HG03575 (cell line): ENCODE data around the gene KCNAB3.
"Not testable (repeated sequence)": the region's sequence is repeated elsewhere in the genome, so short reads cannot be mapped to it uniquely, and the experiment has no call there.

ENCODE experiments used
- ATAC-seq: cut with Tn5 transposase; IDR thresholded peaks from one replicate; pipeline ENCODE4 v1.9.1; 2021; ENCODE audit not compliant: unreplicated experiment, insufficient number of reproducible peaks, low FRiP score; ENCODE audit errors: extremely low read depth

The KCNAB3 gene

DNA sequence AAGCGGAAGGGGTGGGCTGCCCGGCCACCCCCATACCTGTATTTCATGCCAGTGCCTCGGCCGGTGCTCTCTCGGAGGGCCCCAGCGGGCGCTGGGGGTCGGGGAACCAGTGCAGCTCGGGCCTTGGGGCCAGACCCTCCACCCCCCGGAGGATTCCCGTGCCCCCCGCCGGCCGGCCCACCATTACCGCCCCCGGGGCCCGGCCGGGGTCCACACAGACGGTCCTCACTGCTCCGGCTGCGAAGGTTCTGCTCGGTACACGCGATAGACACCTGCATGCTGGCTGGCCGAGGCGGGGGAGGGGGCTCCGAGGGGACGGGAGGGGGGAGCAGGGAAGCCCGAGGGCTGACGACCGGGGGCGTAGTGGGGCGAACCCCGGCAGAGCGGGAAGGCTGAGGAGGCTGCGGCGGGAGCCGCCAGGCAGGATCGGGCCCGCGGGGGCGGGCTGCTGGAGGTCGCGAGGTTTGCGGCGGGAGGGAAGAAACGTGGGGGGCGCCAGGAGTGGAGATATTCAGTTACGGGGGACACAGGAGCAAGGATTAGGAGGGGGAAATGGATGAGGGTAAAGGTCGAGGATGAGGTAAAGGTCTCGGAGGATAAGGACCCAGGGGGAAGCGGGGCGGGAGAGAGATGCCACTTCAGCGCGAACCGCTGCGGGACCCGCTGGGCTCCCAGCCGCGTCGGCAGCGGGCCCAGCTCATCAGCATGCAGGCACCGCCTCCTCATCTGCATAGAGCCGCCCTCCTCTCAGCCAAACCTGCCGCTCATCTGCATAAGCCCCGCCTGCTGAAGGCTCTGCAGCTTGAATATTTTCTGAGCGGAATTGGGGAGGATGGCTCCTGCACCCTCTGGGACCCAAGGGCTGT, at the start of gene KCNAB3:
KCNAB3 (minus strand) TSS at position 699 of the 866 bp plus-strand sequence; CDS start at position 278, 421 bp downstream.
- ATAC-seq: no peak

DNA sequence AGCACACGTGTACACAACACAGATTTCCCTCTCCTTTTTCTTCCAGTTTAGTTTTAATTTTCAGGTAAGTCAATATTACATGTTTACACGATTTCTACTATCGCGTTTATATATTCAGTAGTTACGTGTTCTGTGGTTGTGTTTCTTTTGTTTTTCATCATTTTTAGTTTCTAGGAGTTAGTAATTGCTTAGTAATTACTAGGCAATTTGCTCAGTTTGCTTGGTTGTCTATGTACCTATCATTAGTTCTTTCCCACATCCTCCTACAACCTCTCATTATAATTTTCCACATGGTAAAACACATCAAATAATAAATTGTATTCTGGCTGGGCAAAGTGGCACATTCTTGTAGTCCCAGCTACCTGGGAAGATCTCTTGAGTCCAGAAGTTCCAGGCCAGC, 48.1 kb upstream of the KCNAB3 start:
- no peak for ATAC-seq

DNA sequence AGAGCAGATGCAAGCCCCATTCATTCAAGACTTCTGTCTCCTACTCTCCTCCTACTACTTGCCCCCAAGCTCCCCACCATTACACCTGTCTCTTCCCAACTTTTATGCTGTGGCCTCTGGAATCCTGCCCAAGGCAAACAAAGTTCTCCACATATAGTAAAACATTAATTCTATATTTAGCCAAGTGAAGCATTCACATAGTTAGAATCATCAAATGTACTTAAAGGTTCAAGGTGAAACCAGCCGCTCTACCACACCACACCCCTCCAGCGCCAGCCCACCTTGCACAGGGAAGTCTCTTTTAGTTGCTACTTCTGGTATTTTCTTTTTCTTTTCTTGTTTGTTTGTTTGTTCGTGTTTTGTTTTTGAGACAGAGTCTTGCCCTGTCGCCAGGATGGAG, 47.4 kb upstream of the KCNAB3 start:
- ATAC-seq: no peak

DNA sequence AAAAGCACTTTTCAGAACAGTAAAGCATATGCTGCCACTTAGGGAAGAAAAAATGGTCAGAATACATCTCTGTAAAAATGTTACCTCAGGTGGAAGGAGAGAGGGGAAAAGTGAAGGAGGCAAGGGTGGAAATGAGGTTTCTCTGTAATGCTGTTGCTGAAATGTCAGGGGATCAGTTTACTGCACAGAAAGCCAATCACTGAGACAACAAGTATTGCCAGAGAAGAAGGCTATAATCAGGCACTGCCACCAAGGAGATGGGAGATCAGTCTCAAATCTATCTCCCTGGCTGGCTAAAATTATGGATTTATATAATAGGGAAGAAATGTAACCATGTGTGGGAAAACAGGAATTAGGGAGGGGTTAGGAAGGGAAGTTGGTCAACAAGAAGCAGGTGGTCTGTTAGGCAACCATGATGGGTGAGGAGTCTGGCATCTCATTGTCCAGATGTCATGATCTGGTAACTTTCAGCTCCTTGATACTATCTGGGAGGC, 45.0 kb upstream of the KCNAB3 start:
- ATAC-seq: no peak

DNA sequence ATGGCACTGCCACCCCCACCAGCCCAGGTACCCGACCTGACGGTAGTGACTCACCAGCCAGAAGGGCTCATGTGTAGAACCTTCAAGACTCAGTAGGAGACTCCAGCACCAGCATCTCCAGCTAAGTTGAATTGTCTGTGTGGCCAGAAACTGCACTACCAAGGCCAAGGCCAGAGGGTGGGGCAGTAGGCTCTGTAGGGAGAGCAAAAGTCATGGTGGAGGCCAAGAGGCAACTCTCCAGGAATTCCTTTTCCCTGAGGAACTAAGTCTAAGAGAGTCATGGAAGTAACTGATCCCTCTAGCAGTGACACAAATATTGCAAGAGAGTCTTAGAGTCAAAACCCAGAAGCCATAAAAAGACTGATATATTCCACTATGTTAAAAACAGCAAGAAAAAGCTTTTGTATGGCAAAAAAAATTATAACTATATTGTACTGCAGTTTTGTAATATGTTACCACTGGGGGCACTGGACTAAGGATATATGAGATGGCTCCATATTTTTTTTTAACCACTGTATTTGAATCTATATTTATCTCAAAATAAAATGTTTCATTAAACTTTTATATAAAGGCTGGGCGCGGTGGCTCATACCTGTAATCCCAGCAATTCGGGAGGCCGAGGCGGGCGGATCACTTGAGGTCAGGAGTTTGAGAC, 42.6 kb upstream of the KCNAB3 start:
- no peak for ATAC-seq

DNA sequence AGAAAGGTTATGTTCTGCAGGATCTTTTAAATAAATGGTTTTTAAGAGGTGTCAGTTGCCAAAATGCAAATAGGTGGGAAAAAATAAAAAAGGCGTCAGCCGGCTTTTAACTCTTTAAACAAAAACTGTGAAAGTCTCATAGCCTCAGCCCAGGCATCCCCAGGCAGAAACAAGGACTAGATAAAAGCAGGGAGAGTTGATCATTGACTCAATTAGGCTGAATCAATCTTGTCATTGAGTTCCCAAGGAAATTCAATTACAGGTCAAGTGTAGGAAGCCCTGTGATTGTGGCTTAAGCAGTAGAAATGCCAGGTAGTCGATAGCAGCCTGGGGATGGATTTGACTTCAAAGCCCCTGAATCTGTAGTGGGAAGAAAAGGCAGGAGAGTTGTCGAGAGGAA, 42.0 kb upstream of the KCNAB3 start:
- no peak for ATAC-seq

DNA sequence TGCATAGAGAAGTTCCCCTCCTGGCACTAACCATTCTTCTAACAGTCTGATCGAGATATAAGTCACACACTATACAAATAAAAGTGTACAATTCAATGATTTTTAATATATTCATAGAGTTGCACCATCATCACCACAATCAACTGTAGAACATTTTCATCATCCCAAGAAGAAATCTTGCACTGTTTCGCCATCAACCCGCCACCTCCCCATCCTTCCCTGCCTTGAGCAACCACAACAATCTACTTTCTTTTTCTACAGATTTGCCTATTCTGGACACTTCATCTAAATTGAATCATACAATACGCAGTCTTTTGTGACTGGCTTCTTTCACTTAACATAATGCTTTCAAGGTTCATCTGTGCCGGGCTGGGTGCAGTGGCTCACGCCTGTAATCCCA, 39.8 kb upstream of the KCNAB3 start:
- ATAC-seq: no peak

DNA sequence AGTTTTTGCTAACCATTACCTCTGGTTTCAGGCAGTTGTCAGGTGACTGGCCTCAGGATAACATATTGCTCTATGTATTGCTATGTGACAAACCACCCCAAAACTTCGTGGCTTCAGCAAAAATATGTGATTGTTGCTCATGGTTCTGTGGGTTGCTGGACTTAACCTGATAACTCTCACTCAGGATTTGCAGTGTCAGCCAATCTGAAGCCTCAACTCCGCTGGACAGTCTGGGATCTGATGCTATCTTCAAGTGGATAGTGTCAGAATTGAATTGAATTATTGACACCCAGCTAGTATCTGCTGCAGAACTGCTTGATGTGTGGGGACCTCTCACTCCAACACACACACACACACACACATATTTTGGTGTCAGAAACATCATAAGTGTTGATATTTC, 38.1 kb upstream of the KCNAB3 start:
- no peak for ATAC-seq

DNA sequence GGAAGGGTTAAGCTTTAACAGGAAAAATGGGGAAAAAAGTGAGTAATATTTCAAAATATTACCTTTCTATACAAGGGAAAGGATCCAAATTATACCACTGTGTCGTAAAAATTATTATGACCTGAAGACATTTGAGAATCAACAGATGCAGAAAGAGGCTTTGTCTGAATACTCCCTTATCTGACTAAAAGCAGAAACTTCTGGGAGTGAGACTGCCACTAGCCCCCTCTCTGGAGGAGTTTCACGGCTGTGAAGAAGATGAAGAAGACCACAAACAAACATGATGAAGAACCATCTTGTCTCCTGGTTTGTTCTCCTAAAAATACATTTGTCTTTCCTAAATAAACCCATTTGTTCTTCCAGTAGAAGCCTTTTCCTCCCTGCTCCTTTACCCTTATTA, 31.8 kb upstream of the KCNAB3 start:
- no peak for ATAC-seq

DNA sequence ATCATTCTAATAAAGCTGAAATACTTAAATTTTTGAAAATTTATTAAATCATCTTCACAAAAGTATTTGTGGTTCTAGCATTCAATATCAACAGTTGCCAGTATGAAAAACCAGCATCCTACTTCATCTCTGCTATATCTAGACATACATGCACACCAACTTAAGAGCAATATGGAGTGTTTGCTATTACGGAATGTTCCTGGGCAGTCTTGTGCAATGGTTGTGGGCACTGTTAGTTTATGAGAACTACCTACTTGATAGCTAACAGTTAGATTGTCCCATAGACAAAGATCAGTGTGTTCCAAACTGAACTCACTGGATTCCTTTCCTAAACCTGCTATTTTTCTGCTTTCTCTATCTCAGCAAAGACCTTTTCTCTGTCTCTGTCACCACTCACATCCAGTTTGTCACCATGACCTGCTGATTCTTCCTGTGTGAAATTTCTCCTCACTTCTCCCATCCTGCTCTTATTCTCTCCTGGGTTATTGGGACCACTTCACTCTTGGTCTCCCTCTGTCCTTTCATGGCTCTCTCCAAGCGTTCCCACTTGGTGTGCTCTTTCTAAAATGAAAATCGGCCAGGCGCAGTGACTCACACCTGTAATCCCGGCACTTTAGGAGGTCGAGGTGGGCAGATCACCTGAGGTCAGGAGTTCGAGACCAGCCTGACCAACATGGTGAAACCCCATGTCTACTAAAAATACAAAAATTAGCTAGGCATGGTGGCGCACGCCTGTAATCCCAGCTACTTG, 30.0 kb upstream of the KCNAB3 start:
- no peak for ATAC-seq

DNA sequence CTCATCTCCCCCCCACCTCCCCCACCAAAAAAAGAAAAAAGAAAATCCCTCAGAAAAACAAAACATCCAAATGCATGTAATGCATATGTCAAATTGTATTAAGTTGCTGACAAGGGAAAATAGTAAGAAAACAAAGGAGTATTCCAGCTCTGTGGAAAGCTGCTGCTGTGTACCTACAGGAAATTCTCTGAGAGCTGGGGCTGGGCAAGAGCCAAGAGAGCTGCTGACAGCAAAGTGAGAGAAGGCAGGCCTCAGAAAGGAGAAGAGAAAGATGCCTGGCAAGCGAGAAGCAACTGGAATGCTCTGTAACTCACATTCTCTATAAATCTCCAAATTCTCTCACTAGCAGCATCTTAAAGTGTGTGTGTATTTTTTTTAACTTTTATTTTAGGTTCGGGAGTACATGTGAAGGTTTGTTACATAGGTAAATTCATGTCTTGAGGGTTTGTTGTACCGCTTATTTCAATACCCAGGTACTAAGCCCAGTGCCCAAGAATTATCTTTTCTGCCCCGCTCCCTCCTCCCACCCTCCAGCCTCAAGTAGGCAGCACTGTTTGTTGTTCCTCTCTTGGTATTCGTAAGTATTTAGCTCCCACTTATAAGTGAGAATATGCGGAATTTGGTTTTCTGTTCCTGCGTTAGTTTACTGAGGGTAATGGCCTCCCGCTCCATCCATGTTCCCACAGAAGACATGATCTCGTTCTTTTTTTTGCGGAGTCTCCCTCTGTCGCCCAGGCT, 26.7 kb upstream of the KCNAB3 start:
- ATAC-seq: no peak

DNA sequence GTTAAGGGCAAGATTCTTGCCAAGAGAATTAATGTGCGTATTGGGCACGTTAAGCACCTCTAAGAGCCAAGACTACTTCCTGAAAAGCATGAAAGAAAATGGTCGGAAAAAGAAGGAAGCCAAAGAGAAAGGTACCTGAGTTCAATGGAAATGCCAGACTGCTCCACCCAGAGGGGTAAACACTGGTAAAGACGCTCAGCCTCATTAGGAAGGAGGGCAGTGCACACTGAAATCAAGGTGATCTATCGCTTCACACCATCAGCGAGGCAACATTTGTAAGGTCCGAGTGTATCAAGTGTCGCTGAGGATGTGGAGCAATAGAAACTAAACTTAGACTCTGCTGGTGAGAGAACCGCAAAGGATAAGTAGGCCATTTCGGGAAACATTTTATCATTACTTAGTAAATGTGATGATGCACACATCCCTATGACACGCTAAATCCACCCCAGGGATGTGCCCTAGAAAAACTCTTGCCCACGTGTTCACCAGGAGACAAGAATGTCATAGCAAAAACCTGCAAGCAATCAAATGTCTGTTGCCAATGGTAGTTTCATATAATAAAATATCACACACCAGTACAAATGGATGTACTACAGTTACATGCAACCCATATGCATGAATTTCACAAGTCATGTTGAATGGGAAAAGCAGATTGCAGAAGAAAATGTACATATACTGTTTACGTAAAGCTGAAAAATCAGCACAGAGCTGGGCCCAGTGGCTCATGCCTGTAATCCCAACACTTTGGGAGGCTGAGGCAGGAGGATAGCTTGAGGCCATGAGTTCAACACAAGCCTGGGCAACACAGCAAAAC, 26.0 kb upstream of the KCNAB3 start:
- ATAC-seq: no peak

DNA sequence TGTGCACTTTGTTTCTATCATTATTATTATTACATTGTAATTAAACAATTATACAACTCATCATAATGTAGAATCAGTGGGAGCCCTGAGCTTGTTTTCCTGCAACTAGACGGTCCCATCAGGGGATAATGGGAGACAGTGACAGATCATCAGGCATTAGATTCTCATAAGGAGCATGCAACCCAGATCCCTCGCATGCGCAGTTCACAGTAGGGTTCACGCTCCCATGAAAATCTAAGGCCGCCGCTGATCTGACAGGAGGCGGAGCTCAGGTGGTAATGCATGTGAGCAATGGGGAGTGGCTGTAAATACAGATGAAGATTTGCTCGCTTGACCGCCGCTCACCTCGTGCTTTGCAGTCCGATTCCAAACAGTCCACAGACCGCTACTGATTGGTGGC, 23.6 kb upstream of the KCNAB3 start:
- not testable (repeated sequence) for ATAC-seq

DNA sequence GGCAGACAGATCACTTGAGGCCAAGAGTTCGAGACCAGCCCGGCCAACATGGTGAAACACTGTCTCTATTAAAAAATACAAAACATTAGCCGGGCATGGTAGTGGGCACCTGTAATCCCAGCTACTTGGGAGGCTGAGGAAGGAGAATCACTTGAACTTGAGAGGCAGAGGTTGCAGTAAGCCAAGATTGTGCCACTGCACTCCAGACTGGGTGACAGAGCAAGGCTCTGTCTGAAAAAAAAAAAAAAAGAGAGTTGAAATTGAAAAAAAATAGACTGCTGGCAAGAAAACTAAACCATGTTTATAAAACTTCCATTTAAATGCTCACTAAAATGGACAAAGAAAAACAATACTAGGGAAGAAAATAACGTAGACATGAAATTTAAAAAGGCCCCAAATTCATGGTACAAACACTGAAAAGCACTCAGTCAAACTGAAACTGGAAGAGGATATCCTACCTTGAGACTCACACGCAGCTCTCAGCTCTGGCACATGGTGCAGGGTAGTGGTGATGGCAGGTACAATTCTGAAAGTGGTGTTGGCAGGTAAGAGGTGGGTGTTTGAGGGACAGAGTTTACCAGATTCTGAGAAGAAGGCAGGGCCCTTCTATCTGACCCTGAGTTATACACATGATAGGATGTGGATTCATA, 21.6 kb upstream of the KCNAB3 start:
- no peak for ATAC-seq

DNA sequence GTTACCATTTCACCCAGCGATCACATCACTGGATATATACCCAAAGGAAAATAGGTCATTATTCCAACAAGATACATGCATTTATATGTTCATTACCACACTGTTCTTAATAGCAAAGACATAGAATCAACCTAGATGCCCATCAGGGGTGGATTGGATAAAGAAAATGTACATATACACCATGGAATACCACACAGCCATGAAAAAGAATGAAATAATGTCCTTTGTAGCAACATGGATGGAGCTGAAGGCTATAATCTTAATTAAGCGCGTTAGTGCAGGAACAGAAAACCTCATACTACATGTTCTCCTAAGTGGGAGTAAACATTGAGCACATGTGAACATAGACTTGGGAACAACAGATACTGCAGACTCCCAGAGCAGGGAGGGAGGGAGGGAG, 20.9 kb upstream of the KCNAB3 start:
- no peak for ATAC-seq

DNA sequence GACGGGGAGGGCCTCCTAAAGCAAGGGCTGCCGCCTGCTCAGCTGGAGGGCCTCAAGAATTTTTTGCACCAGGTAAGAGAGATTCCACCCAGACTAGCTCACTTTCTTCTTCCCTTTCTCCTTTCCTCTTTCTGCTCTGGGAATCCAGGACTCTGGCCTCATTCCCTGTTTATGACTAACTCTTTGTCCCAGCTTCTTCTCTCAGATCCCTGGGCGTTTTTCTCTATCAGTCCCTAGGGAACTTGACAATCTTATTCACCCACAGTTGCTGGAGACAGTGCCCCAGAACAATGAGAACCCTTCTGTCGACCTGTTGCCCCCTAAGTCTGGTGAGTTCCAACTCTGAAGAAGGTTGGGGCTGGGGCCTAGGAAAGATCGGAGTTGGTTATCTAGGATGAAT, 18.0 kb upstream of the KCNAB3 start:
- ATAC-seq: no peak

DNA sequence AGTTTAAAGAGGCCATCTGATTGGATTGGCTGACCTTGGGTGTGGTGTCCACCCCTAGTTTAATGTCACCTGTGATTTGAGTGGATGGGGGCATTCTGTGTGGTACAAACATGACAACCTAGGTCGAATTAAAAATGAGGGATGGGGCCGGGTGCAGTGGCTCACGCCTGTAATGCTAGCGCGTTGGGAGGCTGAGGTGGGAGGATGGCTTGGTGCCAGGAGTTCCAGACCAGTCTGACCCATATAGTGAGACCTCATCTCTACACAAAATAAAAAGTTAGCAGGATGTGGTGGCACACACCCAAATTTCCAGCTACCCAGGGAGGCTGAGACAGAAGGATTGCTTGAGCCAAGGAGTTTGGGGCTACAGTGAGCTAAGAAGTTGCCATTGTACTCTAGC, 16.8 kb upstream of the KCNAB3 start:
- no peak for ATAC-seq

DNA sequence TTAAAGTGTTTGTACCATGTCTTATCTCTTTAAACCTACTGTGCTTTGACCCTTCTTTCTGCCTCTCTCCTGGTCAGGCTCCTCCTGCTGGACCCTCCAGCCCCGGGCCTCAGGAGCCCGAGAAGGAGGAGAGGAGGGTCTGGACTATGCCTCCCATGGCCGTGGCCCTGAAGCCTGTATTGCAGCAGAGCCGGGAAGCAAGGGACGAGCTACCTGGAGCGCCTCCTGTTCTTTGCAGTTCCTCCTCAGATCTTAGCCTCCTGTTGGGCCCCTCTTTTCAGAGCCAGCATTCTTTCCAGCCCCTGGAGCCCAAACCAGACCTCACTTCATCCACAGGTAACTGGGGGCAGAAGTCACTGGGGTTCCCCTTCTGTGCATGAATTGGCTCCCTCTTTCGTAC, 16.0 kb upstream of the KCNAB3 start:
- ATAC-seq: no peak
